IPS DF 19.7 (cell line): ENCODE data around the gene B3GNT9.

ENCODE experiments used
- DNase-seq: peaks from one replicate; pipeline ENCODE4 v3.0.0-alpha.2; 2013; ENCODE audit warnings: low read depth, low spot score

Gene B3GNT9

GRCh38 chr16:67112591-67113399 lies 38.0 kb downstream of the B3GNT9 start:
- DNase-seq, result no peak

GRCh38 chr16:67111951-67112444 lies 38.8 kb downstream of the B3GNT9 start:
- no peak for DNase-seq

GRCh38 chr16:67109407-67110135 lies 41.2 kb downstream of the B3GNT9 start, which contains the start of gene PHAF1:
Gene PHAF1 (plus strand): TSS chr16:67109941. CDS start chr16:67110176, 235 bp downstream.
- DNase-seq, result peak; percentile 65

- DNase-seq, result no peak
These were observed 41.8 kb downstream of the B3GNT9 start for GRCh38 chr16:67108931-67109406.

GRCh38 chr16:67108489-67108888 lies 42.3 kb downstream of the B3GNT9 start:
- DNase-seq, result no peak

GRCh38 chr16:67105881-67106280 lies 44.9 kb downstream of the B3GNT9 start:
- DNase-seq, result no peak

GRCh38 chr16:67105246-67105645 lies 45.6 kb downstream of the B3GNT9 start:
- no peak for DNase-seq

GRCh38 chr16:67104845-67105244 lies 46.0 kb downstream of the B3GNT9 start:
- DNase-seq, result no peak

GRCh38 chr16:67104061-67104460 lies 46.7 kb downstream of the B3GNT9 start:
- DNase-seq, result peak; percentile 33

GRCh38 chr16:67101311-67102082 lies 49.3 kb downstream of the B3GNT9 start:
- DNase-seq, result no peak

GRCh38 chr16:67100569-67101310 lies 50.1 kb downstream of the B3GNT9 start:
- DNase-seq, result no peak

GRCh38 chr16:67098599-67098998 lies 52.2 kb downstream of the B3GNT9 start:
- DNase-seq, result no peak
